GM19397 (cell line): Measurements from ENCODE around the gene LAMB3.
"Not testable (repeated sequence)": the region's sequence is repeated elsewhere in the genome, so short reads cannot be mapped to it uniquely, and the experiment has no call there.

Experiments used
- ATAC-seq: cut with Tn5 transposase; IDR thresholded peaks from one replicate; pipeline ENCODE4 v1.9.1; 2021; ENCODE audit warnings: mild to moderate bottlenecking, moderate library complexity; ENCODE audit not compliant: unreplicated experiment

The LAMB3 gene

GRCh38 chr1:209652121-209652735, at the start of gene LAMB3:
TSS of gene LAMB3 (minus strand) at chr1:209652425. CDS start at chr1:209650944, 1,481 bp downstream.
- no peak for ATAC-seq

- ATAC-seq, result not testable (repeated sequence)
These were observed 48.5 kb upstream of the LAMB3 start for GRCh38 chr1:209700686-209701085.

GRCh38 chr1:209697126-209697525, 44.9 kb upstream of the LAMB3 start:
- no peak for ATAC-seq

- ATAC-seq, result no peak
These were observed 44.4 kb upstream of the LAMB3 start for GRCh38 chr1:209696673-209697072.

DNA sequence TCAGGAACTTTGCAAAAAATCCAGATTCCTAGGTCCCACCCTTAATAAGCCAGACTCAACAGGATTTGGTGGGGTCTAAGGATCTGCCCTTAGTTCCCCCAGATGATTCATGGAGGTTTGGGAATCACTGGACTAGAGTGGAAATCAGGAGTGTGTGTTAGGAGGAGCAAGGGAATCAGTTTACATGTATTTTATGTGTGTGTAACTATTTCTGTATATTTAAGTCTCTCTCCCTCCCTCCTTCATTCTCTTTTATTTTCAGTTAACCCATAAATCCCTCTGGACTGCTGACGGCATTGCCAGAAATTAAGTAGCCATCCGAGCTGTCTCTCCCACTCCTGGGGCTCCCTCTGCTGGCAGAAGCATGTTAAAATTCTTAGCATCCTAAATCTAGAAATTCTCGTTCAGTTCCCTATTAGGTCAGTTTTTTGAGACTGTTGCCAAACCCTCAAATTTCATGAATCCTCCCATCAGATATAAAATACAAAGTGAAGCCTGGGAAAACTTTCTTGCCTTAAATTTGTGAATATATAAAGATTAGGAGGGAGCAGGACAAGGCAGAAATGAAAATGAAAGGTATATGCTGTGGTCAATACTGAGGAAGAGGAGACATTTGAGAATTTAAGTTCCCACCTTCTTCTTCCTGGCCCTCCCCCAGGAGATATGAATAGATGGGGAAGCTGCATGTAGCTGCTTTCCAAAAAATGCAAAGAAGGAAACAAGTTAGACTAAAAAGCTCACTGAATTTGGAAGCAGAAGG, 40.7 kb upstream of the LAMB3 start:
- no peak for ATAC-seq

GRCh38 chr1:209692296-209692695, 40.1 kb upstream of the LAMB3 start:
- no peak for ATAC-seq

- no peak for ATAC-seq
These were observed 39.0 kb upstream of the LAMB3 start for GRCh38 chr1:209691237-209691636.

DNA sequence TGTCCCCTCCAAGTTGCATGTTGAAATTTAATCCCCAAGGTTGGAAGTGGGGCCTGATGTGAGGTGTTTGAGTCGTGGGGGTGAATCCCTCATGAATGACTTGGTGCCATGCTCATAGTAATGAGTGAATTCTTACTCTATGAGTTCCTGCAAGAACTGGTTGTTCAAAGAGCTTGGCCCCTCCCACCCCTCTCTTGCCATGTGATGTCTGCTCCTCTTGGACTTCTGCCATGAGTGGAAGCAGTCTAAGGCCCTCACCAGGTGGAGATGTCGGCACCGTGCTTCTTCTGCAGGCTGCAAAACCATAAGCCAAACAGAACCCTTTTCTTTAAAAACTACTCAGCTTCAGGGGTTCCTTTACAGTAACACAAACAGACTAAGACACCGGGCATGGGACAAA, 37.3 kb upstream of the LAMB3 start:
- ATAC-seq, result no peak

DNA sequence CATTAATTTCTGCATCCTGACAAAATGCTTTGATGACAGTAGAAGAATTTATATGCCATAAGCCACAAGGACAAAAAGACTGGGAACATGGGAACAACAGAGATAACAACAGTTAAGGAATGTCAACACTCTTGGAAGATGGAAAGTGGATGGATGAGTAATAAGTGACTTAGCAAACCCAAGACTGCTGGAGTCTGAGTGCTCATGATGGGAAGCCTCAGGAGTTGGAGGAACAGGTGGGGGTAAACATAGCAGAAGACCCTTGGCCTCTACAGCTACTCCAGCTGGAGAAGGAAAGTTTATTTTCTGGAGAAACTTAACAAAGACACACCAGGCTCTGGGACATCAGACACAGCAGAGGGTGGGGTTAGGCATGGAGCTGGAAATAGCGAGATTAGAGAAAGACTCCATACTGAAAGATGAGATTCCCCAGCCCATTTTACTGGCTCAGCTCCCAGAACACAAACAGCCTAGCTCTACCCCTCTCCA, 36.6 kb upstream of the LAMB3 start:
- ATAC-seq, result no peak

DNA sequence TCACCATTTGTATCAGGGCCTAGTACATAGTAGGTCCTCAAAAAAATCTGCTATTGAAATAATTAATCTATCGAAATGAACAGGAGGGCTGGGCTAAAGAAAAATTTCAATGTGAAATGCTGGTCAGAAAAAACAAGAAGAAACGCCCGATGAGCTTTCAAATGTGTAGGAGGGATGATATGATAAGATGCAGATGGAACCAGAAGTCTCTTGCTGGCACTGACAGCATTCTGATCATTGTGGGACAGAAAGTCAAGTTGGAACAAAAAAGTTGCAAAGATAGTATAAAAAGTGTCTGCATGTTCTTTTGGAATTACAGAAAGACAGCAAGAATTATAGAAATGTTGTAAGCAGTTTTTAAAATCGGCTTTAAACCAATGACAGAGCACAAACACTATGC, 34.1 kb upstream of the LAMB3 start:
- no peak for ATAC-seq

DNA sequence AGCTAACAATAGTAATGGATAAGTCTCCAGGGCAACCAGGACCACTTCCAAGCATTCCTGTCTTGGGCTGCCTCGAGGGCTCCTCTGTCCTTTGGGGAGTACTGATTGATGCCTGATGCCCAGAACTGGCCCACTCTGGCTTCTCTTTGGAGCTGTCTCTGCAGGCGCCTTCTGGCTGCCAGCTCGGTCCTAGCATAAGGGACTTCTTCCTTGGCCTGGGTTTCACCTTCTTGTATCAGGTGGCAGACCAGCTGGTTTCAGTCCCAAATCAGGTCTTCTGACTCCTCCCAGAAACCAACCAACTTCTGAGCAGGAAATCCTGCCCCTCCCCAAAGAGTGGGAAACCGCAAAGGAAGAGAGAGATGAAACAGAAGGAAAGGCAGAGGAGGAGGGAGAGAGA, 33.6 kb upstream of the LAMB3 start:
- peak; percentile 53 for ATAC-seq

- no peak for ATAC-seq
These were observed 26.8 kb upstream of the LAMB3 start for GRCh38 chr1:209678981-209679539.

DNA sequence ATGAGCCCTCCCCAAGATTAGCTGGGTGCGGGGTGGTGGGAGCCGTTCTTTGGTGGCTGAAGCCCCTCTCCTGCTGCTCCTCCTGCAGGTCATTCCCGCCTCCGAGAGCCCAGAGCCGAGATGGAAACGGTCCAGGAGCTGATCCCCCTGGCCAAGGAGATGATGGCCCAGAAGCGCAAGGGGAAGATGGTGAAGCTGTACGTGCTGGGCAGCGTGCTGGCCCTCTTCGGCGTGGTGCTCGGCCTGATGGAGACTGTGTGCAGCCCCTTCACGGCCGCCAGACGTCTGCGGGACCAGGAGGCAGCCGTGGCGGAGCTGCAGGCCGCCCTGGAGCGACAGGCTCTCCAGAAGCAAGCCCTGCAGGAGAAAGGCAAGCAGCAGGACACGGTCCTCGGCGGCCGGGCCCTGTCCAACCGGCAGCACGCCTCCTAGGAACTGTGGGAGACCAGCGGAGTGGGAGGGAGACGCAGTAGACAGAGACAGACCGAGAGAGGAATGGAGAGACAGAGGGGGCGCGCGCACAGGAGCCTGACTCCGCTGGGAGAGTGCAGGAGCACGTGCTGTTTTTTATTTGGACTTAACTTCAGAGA, 23.4 kb upstream of the LAMB3 start:
- ATAC-seq, result no peak

DNA sequence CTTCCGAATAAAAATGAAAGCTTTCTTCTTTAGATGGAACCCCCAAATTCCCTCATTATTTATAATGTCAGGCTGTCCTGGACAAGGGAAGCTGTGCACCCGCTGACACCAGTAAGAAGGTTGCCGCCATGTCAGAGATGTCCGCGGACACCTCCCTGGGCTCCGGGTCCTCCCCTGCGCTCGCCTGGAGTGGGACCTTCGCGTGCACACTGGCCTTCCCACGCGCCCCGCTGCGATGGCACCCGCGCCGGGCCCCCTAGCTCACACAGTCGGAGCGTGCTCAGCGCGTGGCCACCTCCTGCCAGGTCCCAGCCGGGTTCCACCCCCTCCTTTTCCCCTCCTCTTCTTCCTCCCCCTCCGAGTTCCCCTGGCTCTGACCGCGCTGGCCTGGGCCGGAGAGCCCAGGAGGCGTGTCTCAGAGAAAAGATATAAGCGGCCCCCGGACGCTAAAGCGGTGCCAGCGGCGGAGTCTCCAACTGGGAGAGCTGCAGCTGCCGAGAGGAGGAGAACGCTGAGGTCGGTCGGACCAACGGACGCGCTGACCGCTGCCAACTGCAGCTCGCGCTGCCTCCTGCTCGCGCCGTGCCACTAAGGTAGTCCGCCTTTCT, 22.8 kb upstream of the LAMB3 start, which contains the start of gene G0S2:
TSS of gene G0S2 (plus strand) at position 456 of the 608 bp plus-strand sequence. CDS start 273 bp downstream, outside the sequence.
- no peak for ATAC-seq

- no peak for ATAC-seq
These were observed 21.6 kb upstream of the LAMB3 start for GRCh38 chr1:209673631-209674417.

DNA sequence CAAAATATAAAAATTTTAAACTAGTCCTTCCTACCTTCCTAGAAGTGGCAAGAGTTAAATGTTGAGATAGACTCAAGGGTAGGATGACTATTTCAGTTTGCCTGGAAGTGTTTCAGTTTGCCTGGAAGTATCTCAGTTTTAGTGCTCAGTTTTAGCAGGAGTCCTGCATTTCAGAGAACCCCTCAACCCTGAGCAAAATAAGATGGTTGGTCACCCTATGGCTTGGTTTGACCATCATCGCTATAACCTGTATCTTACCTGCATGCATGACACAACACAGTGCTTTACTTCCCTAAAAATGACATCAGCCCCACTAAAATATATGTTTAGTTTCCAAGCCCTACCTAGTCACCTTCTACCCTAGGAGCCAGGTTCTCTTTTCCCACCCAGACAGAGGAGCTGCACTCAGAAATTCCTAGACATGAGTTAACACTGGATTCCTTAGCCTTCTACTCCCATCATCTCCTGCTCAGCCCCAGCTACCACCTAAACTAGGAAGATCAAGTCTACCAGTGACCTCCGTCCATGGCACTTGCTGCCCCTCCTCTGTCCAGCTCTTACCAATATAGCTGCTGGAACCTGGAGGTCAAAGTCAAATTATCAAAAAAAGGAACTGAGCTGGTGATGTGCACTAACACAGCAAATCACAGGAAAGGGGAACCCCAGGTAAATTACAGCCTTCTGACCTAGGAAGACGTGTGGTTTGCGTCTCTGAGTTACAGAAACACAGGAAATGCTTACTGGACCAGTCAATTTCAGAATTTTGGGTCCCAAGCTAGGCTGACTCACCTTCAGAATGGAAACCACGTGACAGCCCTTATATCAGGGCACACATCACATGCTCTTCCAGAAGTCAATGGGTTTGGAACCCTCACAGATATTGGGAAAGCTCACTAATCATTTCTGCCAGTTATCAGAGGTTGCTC, 20.7 kb upstream of the LAMB3 start:
- peak; percentile 82 for ATAC-seq

- ATAC-seq, result no peak
These were observed 18.3 kb upstream of the LAMB3 start for GRCh38 chr1:209670441-209671082.

DNA sequence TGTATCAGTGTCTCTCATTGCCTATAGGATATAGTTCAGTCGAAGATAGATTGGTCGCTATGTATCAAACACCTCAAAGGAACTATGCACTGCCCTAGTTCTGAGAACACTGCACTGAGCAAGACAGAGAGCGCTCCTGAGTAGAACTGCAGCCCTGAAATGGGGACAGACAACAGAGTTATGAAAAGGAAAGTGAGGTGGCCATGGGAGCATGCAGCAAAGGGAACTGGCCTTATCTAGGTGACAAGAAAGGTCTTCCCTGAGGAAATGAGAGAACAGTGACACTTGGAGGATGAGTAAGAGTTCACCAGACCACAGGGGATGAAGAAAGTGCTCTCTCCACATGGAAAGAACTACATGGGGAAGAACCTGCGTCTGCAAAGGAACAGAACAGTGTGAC, 15.5 kb upstream of the LAMB3 start:
- no peak for ATAC-seq

GRCh38 chr1:209667103-209667502, 14.9 kb upstream of the LAMB3 start:
- ATAC-seq, result no peak
